Bone marrow (tissue), 2 donors: ENCODE data around the gene SPON1.
"Not testable (repeated sequence)": the region's sequence is repeated elsewhere in the genome, so short reads cannot be mapped to it uniquely, and the experiment has no call there.

Experiments used
- DNase-seq, 2 donors: peaks; one replicate each; lab custom pipeline; 2025; lab: John Stamatoyannopoulos, UW

Gene SPON1

DNA sequence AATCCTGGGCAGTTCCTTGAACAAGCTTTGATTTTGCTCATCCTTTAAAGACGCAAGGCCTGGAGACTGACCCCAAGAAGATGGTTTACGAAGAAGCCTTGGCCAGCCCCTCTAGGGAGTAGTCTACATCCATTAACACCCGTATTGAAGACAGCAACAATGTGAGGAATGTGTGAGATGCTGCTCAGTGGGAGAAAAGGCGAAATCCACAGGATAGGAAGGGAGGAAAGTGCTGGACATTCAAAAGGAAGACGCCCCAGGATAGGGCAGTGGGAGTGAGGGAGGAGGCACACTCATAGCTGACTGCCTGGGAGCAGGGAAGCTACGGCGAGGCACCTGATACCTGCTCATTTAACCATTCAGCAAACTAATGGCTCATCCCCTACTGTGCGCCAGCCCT is 282.4 kb downstream of the SPON1 start:
- DNase-seq, result no peak

DNA sequence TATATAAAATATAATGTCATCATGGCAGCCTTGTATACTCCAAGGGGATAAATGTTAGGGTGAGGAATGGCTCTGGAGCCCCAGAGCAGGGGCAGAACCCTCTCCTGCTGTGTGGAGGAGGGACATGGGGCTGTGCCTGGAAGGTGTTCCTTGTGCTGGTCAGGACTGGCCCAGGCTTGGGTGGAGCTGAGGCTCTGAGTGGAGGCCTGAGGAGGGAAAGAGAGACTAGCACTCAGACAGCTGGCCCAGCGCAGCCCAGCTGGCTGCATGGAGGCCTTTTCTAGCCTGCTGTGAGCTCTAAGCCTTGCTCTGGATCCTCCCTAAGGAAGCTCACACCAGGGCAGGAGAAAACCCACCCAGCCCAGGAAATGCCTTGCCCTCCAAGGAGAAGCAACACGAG is 282.9 kb downstream of the SPON1 start:
- no peak for DNase-seq

DNA sequence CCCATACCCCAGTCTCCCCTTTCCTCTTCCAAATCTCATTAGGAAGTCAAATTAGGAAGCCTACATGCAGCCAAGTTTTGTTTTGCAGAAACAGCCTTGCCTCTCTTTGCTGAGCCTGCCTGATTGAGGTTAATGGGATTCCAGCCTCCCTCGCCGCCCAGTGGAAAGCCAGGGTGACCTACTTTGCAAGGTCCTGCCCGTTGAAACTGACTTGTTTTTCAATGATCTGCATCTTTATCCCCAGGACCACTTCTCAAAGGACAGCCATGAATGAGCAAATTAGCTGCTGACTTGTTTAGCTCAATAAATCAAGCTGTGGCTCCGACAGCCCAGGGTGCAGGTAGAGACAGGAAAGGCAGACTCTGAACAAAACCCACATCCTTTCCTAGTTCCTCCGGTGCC is 286.1 kb downstream of the SPON1 start:
- DNase-seq, result no peak

DNA sequence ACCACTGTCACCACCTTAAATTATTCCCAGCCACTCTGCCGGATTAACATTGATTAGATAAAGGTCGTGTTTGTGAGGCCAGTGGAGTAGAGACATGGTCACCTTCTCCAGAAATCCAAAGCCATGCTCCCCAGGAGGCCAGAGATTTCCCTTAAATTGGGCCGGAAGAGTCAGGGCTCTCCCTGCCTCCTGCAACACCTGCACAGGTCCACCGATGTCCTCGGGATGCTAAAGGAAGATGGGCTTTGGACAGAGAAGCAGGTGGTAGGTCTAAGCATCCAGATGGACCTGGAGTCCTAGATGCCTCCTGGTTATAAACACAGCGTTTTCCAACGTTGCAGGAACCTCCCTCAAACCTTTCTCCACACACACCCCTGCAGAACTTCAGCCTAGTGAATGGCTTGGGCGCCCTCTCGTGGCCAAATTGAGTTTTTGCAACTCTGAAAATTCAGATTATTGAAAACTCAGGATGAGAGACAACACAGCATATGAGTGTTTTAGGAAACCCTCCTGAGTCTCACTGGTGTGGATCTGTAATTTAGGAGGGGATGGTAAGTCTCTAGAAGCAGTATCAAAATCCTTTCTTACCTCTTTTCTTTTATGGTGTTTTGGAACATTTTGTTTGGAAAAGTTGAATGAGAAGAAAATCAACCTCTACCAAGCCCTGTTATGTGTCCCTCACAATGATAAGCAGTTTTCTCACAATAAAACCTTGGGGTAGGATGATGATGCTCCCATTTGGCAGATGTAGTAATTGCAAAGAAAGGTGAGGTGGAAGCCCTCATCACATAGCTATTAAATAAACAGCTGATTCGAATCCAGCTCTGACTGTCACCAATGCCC is 286.8 kb downstream of the SPON1 start:
- peak; percentile 11 to 42 for DNase-seq

DNA sequence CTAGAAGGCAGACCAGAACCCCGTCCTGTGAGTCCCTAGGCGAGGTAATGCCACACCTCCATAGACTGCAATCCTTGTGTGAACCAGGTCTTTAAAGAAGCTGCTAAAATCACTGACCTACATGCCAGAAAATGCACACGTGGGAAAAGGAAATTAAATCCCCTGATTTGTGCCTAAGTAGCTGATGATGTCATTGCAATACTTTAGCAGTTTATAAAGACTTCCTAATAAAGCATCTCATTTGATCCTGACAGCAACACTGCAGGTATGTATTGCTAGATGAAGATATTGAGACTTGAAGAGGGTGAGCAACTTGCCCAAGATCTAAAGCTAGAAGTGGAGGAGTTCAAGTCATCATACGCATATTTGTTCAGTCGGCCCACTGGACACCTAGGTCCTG is 289.2 kb downstream of the SPON1 start:
- DNase-seq, result no peak

DNA sequence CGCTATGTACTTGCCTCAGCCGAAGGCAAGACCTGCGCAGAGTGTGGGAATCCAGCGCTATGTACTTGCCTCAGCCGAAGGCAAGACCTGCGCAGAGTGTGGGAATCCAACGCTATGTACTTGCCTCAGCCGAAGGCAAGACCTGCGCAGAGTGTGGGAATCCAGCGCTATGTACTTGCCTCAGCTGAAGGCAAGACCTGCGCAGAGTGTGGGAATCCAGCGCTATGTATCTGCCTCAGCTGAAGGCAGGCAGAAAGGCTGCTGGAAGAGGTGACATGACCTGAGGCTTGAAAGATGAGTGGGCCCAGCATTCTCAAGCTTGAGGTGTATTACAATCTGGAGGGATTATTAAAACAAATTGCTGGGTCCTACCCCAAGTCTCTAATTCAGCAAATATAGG is 290.0 kb downstream of the SPON1 start:
- DNase-seq, result not testable (repeated sequence)

DNA sequence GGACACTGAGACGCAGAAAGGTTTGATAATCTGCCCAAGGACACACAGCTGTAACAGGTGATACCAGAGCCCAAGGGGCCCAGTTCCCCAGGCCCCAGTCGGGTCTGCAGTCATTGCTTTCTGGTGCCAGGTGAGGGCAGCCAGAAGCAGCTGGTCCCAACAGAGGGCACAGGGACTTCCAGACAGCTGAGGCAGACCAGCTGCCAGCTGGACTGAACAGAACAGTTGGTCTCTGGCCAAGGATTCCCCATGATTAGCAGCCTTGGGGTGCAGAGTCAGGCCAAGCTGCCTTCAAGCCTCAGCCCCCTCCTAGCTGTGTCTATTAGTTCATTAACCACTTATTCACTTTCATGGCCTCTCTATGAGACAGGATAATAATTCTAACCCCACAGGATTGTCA is 290.9 kb downstream of the SPON1 start:
- DNase-seq, result no peak

DNA sequence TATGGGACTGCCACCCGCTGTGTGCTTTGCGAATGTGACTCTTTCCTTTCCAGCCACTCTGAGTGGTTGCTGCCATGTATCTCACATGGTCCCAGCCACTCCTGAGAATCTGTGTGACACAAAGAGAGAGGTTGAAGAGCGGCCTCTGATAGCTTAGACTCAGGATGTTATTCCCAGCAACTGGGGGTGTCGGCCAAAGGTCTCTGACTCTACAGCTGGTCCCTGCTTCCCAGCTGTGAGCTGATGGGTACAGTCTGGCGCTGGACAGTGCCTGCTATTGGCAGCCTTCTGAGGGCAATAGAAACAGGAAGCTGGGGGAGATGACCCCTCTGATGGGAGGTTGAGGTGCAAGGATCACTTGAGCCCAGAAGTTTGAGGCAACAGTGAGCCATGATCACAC is 291.3 kb downstream of the SPON1 start:
- DNase-seq, result no peak

DNA sequence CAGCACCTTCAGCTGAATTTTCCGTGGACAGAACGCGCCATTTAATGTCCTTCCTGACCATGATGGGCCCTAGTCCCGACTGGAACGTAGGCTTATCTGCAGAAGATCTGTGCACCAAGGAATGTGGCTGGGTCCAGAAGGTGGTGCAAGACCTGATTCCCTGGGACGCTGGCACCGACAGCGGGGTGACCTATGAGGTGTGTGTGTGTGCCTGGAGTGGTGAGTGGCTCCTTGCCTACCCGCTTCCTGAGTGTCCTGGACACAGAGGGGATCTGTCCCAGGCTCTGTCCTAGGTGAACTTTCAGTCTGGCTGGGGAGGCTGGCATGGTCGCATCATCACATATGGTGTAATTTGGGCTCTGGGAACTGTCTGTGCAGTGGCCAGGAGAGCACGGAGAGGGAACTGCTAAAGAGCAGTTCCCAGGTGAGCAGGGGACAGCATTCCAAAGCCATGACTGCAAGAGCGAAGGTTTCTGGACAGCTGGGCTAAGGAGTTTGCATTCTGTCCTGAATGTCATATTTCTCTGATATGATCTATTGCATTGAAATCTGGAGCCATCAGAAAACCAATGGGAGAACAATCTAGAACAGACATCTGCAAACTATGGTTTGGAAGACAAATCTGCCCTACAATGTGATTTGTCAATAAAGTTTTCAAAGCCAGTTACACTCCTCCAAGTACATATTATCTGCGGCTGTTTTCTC is 292.2 kb downstream of the SPON1 start:
- no peak for DNase-seq

DNA sequence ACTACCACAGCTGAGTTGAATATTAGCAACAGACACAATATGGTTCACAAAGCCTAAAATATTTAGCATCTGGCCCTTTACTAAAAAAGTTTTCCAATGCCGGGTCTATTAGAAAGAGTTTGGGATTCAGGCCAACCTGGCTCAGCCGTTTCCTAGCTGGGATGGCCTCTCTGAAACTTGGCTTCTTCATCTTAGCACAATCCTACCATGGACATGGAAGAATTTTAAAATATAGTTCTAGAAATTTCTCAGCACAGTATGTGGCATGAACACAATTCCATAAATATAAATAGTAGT is 292.7 kb downstream of the SPON1 start:
- DNase-seq, result no peak

DNA sequence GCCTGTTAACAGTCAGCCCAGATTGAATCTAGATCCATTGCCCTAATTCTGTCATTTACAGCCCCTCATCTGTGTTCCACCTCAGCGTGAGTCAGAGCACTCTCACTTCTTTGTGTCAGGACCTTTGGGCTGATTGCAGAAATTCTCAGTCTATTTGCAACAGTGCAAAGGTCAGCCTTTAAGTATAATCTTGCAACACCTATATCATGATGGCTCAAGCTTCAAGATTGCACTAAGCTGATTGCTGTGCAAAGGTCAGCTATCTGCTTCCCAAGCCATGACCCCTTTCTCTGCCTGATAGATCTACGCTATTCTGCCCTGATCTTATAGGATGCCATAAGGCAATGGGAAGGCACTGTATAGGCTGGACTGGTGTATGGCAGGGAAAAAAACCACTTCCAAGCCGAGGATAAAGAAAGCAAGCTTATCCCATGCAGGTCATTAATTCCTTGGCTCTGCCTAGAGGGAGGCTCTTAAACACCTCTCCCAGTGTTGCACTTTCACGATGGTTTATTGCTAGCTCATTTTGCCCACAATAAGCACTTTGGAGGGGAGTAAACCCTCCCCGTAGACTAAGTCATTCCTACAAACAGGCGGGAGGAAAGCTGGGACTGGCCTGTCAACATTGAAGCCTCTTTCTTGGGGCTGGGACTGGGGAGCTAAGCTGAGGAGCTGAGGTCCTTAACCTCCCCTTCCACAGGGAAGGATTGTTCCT is 295.9 kb downstream of the SPON1 start:
- DNase-seq, result no peak

DNA sequence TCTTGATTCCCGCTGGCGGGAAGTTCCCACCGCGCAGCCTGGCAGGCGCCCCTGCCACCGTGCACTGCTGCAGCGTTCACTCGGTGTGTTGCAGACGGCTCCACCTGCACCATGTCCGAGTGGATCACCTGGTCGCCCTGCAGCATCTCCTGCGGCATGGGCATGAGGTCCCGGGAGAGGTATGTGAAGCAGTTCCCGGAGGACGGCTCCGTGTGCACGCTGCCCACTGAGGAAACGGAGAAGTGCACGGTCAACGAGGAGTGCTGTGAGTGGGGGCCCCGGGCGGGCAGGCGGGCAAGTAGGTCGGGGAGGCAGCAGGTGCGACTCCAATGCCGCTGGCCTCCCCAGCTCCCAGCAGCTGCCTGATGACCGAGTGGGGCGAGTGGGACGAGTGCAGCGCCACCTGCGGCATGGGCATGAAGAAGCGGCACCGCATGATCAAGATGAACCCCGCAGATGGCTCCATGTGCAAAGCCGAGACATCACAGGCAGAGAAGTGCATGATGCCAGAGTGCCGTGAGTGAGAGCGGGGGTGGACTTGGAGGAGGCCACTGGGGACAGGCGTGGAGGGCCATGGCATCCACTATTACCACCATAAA is 296.8 kb downstream of the SPON1 start:
- no peak for DNase-seq

DNA sequence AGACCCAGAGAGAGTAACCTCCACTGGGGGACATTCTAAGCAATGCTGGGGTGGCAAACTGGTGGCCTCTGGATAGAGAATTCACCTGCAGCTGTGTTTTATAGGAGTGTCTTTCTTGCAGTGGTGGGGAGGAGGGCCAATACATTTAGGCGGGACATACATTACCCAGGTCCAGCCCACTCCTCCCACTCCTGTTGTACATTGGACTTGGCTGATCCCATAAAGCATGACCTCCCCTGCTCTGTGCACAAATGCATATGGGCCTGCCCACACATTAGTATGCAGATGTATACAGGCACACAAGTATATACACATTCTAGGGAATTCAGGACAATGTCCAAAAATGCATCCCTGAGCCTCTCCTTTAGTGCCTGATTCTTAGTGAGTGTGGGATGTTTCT is 297.4 kb downstream of the SPON1 start:
- DNase-seq, result no peak

DNA sequence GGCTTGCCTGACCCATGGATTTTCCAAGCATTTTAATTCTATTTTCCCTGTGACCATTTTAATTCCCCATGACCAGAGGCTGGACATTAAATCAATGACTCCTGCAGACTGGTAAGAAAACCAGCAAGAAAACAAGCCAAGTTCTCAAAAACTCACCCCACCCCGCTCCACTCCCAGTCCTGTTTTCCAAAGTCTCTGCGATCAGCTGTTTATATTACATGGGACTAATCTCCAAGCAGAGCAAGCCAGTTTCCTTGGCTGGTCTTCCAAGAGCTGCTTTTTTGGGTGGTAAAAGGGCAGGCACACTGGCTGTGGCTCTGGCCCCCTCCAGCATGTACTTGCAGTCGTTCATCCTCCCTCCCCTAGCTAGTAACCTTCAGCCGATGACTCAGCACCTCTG is 298.5 kb downstream of the SPON1 start:
- DNase-seq, result no peak

DNA sequence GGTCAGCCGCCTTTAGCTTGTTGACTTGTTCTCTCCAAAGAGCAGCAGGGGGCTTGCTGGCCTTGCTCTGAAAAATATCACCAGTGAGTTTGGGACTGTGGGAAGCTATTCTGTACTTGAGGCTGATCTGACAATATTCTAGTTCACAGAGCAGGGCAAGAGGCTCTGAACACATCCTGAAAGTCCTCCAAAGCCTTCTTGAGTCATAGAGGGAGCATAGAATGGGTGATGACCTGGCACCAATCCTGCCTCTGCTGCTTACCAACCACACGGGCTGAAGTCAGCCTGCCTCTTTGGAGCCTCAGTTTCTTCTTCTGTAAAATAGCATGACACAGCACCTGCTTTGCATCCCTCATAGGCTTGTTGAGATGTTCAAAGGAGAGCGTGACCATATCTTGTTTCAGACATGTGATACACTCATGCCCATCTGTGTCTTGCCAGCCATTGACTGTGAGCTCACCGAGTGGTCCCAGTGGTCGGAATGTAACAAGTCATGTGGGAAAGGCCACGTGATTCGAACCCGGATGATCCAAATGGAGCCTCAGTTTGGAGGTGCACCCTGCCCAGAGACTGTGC is 299.8 kb downstream of the SPON1 start:
- DNase-seq, result no peak

DNA sequence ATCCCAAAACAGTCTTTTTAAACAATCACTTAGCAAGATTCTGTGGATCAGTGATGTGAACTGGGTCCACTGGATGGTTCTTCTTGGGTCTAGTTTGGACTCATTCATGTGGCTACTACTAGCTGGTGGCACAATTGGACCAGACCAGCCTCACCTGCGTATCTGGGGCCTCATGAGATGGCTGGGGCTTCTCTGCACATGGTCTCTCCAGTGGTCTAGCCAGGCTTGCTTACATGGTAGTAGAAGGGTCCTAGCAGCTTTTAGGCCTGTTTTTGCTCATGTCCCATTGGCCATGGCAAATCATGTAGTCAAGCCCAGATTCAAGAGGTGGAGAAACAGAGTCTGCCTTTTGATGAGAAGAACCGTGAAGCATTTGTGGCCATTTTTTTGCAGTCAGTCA is 302.4 kb downstream of the SPON1 start:
- DNase-seq, result no peak

DNA sequence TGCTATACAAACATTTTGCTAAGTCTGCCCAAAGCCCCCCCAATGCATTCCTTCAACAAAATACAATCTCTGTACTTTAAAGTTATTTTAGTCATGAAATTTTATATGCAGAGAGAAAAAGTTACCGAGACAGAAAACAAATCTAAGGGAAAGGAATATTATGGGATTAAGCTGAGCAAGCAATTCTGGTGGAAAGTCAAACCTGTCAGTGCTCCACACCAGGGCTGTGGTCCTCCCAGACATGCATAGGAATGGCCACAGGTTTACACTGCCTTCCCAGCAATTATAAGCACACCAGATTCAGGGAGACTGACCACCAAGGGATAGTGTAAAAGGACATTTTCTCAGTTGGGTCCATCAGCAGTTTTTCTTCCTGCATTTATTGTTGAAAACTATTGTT is 304.1 kb downstream of the SPON1 start:
- no peak for DNase-seq

DNA sequence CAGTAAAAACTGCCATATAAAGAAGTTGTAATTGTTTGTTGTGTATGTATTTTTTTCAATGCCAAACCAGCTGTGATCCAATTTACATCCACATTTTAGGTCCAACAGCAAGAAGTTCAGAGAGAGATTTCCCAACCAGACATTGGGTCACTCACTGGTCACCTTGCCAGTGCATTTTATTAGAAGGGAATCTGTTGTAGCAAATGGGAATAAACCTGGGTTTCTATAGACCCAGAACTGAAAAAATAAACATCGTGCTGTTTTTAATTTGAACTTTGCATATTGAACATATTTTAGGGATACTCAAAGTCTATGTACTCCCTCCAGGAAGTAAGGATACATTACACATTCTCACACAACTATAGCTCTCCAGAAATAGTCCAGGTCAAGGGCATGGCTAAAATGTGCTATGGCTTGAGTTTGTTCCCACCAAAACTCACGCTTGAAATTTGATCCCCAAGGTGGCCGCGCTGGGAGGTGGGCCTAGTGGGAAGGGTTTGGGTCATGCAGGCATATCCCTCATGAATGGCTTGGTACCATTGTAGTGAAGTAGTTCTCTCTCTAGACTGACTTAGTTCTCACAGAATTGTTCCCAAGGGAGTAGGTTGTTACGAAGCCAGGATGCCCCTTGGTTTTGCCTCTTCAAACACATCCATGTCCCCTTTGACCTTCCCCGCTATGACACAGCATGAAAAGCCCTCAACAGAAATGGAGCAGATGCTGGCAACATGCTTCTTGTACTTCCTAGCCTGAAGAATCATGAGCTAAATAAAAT is 305.5 kb downstream of the SPON1 start:
- no peak for DNase-seq

DNA sequence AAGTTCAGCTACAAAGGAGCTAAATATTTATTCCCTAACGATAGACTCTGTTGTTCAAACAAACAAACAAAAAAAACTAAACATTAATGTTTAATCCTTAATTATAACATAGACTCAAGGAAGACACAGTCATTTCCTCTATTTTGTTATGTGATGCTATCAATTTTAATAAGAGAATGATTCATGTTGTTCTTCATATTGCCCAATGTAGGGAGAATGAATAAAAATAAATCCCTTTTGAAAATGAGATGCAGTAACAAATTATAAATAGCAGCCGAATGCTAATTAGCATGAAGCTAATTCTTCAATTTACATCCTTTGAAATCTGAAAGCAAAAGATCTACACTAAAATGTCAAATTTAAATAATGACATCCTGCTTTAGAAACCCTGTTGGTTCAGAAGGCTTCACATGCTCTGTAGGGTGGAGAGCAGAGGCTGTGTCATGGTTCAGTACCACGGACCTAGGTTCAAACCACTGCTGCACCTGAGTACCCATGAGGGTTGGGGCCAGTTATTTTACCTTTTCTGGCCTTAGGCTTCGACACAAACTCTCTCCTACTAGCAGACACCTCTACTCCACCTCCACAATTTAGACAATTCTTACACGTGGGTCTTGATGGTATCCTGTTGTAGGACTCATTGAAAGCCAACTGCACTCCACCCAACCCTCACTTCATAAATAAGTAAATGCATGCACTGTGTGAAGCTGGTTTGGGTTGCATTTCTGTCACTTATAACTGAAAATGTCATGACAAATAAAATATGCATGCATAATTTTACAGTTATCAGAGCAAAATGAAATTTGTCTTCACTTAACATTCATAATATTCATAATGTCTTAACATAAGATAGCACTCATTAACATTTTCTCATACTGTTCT is 307.4 kb downstream of the SPON1 start:
- no peak for DNase-seq

DNA sequence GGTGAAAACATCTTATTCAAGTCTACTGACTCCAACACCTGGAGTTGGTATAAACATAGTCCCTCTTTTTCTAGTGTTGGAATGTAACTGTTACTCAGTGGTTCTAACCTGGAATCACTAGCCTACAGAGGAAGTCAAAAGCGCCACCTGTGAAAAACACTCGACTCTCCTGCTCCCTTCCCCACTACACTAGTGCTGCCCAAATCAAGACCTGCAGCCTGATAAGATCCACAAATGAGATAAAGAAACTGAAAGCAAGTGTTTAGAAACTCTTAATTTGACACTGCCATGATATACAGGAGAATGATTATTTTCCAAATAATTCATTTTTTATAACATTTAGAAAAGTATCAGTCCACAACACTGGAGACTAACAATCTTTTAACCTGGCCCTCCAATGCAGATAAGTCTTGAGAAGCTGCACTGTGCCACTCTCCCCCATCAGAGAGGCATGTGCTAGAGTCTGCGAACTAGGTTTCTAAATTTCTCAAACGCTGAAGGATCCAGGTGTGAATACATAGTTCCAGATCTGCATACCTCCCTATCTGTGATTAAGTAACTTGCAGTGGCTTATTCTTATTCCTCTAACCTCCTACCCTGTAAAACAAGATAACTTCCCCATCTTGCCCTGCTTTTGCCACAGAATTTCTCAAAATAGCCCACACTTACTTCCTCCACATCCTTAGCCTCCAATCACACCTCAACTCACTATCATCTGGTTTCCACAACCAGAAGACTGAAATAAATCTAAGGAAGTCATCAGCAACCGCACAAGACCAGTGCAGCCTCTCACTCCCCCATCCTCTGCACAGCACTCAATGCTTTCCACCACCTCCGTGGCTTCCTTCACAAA is 308.4 kb downstream of the SPON1 start:
- DNase-seq, result peak in 1 of 2 donors; percentile 92
